GM21515 (cell line): Measurements from ENCODE around the gene MEN1.

Experiments used
- ATAC-seq: cut with Tn5 transposase; IDR thresholded peaks from one replicate; pipeline ENCODE4 v1.9.1; 2021; ENCODE audit not compliant: unreplicated experiment

The MEN1 gene

DNA sequence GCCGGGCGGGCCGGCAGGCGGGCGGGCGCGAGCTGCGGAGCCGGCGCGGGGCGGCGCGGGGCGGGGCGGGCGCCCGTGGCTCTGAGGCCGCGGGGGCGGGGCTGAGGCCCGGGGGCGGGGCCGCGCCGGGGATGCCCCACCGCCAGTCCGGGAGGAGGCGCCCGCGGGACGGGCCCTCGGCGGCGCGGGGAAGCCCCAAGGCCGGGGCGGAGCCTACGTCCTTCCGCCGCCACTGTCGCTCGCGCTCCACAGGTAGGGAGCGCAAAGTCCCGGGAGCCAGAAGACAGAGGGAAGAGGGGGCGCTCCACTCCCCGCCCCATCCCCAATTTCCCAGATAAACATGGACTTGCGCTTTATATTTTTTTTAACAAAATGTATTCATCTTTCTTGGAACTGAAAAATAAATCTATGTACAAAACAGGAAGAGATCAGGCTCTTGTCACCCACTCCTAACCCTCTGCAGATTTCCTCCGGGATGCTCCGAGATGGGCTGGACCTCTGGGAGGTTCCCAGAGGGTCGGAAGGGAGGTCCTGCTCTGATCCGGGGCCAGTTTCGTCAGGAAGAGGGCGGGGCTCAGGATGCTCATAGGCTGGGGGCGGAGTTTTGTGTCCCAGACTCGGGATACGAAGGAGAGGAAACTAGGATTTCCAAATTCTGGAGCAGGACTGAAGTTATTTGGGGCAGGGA lies 7.0 kb downstream of the MEN1 start, which contains the start of gene MAP4K2:
MAP4K2 (minus strand) TSS at position 57 of the 688 bp plus-strand sequence. CDS start 65 bp downstream, outside the sequence.
- peak; percentile 64 for ATAC-seq

DNA sequence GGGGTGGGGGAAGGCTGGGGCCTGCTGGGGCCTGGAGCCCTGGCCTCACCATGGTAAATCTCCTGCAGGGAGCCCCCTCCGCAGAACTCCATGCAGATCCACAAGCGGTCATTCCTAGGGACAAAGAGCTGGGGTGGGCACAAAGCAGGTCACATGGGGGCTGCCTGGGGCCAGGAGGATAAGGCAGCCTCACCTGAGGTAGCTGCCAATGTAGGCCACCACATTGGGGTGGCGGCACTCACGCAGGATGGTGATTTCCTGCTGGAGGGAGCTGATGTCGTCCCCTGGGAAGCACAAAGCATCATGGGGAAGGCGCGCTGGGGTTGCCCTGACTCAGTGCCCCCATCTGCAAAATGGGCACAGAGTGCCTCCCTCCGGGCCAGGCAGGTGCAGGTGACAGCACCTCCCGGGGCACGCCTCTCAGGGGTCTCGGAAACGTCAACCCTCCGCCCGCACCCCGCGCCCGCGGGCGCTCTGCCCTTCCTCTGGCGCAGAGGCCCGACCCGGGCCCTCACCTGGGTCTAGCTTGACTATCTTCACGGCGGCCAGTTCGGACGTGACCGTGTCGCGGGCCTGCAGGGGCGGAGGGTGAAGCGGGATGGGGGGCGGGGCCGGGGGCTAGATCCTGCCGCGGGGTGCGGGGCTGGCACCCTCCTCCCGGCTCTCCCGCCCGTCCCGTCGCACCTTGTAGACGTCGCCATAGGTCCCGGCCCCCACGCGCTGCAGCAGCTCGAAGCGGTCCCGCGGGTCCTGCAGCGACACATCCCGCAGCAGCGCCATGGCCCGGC lies 7.8 kb downstream of the MEN1 start:
- ATAC-seq = peak; percentile 20

DNA sequence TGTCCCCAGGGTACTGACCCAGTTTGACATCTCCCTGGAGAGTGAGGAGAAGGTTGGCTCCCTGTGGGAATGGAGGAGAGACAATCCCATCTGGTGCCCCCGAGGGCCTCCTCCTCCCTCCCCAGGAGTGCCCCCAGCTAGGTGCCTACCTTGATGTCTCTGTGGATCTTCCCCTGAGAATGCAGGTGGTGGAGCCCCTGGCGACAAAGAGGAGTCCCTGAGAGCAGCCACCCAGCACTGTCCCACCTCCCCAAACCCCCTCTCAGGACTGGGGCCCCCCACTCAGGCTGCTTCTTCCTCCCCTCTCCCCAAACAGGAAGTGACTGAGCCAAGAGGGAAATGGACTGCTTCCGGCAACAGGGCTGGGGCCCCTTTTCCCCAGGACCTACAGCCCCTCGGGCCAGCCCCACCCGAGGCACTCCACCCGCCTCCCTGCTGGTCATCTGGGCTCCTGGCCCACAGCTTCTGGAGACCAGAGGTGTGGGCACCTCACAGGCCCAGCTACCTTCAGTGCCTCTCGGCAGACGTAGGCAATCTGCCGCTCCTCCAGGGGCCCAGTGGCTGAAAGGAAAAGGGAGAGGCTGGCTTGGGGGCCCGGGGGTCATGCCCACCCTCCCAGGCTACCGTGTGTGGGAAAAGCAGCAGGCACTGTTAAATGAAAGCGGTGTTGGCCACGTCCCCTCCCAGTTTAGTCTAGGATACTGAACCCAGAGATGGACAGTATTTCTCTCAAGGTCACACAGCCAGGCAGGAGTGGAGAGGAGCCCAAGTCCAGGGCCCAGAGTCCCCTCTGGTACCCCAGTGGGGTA lies 8.6 kb downstream of the MEN1 start:
- ATAC-seq = no peak

DNA sequence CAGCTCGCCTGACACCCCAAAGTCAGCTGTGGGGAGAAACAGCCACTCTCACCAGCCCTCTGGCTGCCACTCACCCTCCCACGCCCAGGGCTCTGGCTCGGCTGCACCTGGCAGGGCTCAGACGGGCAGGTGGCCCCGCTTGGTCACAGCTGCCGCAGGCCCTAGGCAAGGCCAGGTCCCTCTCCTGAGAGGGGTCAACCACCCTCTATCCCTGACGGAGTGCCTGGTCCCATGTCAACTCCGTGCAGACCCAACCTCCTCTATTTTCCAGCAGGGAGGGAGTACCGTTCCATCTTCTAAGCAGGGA lies 9.2 kb downstream of the MEN1 start:
- no peak for ATAC-seq

DNA sequence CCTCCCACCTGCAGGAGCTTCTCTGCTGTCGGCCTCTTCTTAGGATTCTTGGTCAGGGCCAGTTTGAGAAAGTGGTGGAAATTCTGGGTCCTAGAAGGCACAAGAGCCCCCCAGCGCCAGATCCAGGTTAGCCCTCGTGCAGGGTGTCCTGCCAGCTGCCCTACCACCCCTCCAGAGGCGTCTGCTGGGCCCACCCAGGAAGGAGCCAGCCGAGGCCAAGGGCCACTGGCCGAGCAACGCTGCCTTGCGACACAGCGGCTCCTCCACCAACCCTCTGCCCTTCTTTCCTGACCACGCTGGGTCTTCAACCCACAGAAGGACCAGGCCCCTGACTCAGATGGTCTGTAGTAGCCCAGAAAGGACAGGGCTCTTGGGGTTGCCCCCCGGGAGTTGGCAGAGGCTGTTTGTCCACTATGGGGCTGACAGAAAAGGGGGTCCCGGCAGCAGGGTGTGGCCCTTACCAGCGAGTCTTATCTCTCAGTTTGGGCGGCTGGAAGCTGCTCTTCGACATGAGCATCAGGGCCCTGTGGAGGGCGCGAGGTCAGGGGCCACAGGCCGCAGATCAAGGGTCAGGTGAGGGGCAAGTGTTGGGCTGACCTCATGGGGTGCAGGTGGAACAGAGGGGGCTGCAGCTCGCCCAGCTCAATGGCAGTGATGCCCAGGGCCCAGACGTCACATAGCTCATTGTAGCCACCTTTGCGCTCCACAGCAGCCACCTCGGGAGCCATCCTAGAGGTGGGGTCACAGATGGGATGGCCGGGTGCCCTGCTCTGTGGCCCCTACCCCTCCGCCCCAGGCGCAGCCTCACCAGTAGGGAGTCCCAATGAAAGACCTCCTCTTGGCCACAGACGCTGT lies 9.8 kb downstream of the MEN1 start:
- ATAC-seq = no peak

DNA sequence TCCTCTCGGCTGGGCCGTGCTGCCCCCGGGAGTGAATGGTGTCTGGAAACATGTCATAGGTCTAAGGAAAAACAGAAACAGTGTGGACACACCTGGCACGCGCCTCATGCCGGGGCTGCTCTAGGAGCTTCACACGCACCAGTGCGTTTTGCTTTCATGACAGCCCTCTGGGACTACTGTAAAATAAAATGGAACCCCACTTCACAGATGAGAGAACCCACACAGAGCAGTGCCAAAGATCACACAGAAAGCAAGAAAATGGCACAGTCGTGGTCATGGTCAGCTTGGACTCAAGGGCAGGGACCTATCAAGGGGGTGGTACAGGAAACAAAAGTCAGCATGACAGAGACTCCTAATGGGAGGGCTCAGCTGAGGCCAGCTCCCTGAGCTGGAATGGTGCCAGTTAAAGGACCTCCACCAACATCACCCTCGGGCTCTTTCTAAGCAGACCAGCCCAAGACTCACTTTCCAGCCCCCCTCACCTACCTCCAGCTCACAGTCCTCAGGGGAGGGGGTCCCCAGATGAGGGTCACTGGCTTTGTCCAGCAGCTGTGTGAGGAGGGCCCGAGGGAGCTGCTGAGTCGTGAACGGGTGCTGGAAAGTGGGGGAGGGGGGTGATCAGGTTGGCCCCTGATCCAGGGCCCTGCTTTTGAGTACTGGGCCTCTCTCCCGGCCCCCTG lies 10.6 kb downstream of the MEN1 start:
- no peak for ATAC-seq

DNA sequence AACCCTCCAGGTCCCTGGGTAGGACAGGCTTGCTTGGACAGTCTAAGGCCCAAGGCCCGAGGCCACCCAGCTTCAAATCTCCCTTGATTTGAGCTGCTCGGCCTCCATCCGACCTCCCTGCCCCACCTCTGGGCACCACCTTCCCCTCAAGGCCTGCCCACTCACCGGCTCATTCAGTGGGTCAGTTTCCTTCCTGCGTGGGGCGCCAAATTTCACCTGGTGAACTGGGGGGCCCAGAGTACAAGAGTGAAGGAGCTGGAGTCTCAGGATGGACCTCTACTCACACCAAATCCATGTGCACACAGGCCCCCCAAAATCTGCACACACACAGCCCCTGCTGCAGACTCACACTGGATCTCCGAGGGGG lies 11.1 kb downstream of the MEN1 start:
- no peak for ATAC-seq

DNA sequence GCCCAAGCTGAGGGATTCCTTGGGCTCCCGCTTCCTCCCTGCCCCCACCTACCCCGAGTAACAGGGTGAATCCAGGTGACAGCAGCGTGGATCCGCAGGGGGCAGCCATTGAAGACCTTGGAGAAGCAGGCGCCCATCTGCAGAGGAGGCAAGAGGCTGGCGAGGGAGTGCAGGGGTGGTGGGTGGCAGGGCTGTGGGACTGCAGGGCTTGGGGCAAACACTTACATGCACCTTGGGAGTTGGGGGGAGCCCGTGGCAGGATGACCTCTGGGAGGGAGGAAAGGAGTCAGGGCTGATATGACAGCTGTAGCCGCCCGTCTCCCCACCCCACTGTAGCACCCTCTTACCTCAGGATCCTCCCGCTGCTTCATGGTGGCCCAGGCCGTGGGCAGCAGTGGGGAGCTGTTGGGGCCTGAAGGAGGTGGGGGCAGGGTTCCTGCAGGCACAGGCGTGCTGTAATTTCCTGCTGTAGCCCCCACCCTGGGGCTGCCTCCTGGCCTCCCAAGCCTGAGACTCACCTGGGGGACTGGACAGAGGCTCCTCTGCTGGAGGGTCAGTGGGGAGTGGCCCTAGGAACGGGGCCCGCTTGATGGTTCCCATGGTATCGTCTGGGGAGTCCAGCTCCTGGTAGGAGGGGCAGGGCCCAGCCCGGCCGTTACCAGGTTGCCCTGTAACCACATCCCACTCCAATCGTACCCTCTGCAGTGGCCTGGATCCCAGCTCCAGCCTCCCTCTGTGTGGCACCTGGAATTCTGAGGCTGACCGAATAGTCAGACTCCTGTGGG lies 13.4 kb downstream of the MEN1 start:
- no peak for ATAC-seq

DNA sequence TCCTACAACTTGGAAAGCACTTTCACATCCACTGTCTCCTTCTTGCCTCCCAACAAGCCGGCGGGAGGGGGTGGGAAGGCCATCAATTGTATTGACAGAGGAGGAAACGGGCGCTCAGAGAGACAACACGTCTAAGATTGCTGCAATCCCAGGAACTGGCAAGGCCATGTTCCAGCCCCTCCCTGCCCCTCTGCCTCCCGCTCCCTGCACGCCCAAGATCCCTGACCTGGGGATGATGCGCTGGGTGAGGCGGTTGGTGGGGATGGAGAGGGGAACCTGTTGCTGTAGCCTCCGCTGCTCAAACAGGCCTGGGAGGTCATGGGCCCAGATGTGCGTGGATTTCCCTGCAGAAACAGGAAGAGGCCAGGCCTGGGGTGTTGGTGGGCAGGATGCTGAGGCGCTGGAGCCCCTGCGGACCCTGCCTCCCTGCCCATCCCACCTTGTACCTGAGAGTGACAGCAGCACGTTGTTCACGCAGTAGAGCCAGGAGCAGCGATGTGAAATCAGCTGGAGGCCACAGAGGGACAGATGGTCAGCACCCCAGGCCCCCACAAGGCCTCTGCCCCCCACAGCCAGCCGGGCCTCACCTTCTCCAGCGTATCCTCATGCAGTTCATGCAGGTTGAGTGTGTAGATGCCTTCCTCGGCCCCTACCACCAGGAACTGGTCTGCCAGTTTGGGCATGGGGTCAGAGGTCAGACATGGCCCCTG lies 14.1 kb downstream of the MEN1 start:
- ATAC-seq = no peak

DNA sequence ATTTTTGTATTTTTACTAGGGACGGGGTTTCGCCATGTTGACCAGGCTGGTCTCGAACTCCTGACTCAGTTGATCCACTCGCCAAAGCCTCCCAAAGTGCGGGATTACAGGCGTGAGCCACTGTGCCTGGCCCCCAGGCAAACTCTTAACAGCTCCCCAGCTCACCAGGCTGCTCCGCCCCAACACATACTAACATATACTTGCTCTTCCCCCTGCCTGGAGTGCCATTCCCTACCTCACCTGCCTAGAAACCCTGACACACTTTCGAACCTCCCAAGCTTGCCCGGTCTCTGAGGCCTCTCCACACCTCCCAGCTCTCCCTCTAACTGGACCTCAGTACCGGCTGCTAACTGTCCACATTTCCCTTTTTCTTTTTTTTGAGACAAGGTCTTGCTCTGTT lies 15.8 kb downstream of the MEN1 start:
- ATAC-seq = no peak

DNA sequence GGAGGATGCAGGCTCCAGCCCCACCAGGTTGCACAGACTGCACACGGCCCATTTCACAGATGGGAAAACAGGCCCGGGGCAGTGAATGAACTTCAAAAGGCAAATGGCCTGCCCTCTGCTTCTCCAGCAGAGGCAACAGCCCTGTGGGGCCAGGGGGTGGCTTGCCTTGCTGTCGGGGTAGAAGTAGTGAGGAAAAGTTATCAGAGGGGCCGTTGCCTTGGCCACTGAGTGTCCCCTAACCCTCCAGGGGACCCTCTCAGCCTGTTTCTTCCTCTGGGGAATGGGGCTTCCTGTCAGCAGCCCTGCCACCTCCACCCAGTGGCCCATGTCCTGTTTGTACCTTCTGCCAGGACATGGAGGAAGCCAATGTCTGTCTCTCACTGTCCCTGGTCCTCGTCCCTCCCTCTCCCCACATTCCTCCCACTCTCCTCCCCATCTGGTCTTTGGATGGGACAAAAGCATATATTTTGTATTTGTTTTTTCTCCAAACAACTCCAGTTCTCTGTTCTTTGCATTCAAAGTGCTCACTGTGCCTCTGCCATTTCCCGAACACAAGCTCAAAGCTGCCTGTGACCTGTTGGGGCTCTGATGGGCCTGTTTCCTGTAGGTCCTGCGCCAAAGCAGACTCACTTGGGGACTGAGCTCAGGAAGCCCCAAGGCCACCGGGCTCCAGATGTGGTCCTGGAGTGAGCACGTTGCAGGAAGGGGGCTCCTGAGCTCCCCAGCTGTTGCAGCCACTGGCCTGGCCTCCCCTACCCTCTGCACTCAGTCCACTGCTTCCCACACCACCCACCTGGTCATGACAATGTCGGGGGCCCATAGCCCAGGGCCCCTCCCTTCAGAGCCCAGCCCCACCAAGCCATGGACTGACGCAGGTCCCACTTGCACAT lies 16.8 kb downstream of the MEN1 start:
- ATAC-seq = no peak

DNA sequence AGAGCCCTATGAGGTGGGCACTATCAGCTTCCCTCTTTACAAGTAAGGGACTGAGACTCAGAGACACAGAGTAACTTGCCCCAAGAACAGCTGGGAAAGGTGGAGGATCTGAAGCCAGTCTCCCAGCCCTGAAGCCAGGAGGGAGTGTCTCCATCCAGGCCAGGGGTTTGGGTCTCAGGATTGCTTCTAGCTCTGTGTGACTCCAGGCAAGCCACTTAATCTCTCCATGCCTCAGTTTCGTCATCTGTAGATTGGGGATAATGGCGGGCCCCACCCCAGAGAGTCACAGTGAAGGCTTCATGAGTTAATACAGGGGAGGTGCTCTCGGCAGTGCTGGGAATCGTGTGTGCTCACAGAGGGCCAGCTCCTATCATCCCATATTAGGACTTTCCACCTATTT lies 17.9 kb downstream of the MEN1 start:
- ATAC-seq = no peak

DNA sequence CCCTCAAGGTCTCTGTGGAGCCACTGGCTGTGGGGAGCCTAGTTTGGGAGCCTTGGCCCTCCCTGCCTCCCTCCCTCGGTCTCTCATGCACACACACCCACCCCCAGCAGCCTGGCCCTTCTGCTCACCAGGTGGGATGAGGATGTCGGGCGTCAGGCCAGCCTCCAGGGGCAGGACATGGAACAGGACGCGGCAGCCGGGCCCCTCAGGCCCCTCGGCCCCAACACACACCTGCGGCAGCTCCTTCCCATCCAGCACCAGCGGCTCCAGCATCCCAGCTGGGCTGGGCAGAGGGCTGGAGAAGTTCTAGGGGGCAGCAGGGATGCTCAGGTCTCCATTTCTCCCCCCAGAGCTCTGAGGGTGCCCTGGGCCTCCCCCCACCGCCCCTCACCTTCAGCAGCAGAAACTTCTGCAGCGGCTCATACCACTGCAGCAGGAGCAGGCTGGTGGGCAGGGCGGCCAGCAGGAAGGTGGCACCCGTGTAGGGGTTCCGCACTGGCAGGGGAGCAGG lies 18.5 kb downstream of the MEN1 start:
- ATAC-seq = no peak

DNA sequence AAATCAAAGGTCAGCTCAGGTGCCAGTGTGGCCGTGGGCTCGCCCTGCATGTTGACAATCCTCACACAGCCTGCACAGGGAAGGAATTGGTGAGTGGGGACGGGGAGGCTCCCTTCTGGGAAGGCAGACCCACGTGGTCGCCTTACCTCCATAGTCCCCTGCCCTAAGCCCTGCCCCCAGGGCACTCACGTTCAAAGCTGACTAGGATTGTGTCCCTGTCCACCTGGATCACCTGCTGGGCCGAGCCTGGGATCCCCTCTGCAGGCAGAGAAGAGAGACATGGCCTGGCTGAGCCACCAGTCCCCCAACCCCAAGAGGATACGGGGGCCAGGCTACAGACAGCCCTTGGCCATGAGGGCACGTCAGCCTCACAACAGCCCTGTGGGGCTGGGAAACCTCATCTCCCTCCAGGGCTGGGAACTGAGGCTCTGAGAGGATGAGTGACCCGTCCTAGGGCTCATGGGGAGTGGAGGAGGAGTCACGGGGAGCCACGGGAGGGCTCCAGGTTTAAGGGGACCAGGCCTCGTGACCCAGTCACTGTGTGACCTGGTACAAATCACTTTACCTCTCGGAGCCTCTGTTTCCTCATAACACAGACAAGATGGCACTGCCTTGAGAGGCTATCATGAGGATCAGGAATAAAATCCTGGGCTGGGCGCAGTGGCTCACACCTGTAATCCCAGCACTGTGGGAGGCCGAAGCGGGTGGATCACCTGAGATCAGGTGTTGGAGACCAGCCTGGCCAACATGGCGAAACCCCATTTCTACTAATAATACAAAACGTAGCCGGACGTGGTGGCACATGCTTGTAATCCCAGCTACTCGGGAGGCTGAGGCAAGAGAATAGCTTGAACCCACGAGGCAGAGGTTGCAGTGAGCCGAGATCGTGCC lies 19.9 kb downstream of the MEN1 start:
- ATAC-seq = no peak

DNA sequence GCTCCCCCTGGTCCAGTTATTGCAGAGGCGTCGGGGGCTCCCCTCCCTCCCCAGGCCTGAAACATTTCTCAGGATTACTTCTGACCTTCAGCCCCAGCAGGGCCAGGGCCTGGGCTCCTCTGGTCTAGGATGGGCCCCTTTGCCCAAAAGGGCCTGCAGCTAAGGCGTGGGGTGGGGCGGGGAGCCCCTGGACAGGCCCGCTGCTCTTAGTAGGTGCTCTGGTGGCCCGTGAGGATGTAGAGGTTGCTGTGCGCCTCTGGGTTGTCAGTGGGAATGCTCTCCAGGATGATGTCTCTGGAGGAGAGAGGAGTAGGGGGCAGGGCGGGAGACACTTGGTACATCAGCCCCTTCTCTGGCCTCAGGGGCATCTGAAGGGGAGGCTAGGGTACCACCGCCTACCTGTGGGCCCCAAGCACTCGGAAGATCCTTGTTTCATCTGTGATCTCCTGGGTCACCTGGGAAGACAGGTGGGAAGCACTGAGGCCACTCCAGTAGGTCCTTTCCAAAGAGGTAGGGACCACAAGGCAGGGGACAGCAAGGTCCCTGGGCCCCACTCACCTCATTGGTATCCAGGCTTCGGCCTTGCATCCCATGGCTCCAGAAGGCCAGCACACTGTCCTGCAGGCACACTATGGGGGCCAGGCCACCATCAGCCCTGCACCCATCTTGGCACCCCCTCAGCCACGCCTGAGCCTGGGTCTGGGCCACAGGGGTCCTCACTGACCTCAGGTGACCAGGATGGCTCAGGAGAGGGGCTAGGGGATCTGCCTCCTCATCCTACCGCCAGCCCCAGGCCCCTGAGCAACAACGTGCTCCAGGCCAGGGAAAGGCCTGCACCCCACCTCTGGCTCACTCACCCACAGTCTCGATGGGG lies 20.8 kb downstream of the MEN1 start:
- no peak for ATAC-seq
